DMS53 (cell line): ENCODE data around the gene OMP.
A peak's percentile ranks its signal among the peaks of the same experiment; 100 is the strongest.

Source experiments
- DNase-seq: peaks from one replicate; lab custom pipeline; 2025; lab: John Stamatoyannopoulos, UW

OMP gene

DNA sequence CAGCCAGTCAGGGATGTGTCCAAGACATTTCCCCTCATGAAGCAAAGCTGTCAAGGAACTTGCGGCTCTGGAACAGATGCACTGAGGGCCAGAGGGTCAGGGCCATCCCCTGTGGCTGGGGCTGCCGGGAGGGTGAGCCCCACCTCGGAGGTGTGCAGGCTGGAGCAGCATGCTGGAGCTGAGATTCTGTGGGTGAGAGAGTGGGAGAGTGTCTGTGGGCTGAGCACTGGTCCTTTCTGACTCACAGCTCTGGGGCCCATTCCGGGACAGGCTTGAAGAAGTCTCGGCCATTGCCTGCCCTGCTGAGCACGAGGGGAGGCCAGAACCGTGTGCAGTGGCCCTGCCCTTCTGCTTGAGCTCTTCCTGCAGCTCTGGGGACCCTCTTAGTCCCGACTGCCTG lies 2.1 kb downstream of the OMP start:
- no peak for DNase-seq

DNA sequence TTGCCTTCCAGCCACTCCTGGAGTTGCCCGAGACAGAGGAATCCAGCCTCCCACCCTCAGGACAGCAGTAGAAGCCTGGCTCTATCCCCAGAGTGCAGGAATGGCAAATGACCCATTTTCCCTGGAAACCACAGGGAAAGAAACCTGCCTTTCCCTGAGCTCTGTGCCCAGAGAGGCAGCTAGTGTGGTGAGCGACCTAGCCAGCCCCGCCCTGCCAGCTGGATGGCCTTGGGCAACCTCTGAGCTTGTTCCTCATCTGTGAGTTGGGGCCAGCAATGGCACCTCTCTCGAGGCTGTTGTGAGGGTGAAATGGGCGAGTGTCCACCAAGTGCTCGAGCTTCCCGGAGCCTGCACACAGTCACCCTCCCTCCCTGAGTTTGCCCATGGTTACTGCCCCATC lies 3.7 kb downstream of the OMP start:
- DNase-seq, result no peak

DNA sequence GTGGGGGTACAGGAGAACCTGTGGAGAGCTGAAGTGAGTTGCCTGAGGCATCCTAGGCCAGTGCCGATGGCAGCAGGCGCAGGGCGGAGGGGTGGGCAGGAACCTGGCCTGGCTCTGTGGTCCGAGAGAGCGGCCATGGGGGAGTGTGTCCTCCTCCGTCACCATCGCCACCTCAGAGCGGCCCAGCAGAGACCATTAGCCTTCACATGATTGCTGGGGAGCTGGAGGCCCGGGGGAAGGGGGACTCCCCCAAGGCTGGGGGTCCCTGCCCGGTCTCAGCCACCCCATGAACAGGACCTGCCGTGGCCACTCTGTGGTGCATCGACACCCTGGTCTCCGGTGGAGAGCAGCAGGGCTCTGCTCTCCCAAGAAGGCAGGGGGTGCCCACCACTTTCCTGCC lies 4.1 kb downstream of the OMP start:
- DNase-seq, result no peak

DNA sequence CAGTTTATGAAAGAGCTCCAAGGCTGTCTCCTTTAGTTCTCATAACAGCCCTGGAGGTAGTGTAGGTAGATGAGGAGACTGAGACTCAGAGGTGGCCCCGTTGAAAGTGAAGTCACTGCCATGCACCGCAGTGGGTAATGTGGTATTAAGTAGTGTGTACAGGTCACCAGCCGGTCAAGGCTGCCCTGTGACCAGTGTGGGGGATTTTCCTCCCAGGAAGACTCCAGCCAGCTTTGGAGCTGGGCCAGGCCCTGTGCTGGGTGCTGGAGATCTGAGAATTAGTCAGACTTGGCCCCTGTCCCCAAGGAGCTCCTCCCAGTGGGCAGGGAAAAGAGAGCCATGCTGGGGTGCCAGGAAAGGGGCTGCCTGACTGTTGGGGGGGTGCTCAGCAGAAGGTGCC lies 5.3 kb downstream of the OMP start:
- no peak for DNase-seq

DNA sequence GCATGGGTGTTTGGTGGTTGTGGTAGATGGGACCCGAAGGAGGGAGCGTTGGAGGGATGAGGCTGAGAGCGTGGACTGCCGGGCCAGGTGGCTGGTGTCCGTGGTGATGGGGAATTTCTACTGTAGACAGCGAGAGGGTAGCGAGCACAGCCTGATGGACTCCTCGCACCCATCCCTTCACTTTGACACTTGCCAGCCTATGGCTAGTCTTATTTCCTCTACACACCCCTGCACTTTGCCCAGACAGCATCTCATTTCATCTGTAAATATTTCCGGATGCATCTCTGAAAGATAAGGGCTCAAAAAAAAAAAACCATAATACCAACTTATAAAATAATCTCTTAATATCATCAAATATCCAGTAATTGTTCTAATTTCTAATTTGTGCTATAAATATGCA lies 5.8 kb downstream of the OMP start:
- no peak for DNase-seq

DNA sequence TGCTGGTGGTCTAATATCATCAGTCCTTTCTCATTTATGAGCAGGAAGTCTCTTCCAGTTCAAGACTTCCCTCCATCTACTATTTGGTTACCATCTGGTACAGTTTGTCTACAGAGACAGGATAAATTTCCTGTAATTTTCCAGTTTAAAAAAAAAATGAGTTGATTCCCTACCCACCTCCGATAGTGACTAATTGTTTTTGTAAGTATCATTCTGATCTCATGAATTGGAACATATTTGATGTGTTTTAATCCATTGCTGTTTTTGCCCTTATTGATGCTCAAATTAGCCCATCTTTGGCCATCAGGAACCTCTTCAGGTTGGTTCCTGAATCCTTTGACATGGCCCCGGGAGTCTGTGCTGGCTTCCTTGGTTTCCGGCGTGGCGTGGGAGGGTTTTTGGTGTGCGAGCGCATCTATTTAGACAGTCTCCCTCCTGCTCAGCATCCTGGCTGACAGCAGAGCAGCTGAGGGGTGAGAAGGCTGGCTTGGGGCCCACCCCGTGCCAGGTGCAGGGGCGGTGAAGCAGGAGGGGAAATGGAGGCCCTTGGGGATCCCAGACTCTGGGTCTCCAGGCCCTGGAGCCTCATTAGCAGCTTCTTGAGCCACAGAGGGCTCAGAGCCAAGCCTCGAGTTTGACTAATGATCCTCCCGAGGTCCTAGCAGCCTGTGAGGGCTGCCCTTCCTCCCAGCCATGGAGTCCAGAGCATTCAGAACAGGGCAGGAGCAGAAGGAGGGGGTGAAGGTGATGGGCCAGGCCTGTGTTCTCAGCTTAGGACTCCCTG lies 6.8 kb downstream of the OMP start:
- no peak for DNase-seq

DNA sequence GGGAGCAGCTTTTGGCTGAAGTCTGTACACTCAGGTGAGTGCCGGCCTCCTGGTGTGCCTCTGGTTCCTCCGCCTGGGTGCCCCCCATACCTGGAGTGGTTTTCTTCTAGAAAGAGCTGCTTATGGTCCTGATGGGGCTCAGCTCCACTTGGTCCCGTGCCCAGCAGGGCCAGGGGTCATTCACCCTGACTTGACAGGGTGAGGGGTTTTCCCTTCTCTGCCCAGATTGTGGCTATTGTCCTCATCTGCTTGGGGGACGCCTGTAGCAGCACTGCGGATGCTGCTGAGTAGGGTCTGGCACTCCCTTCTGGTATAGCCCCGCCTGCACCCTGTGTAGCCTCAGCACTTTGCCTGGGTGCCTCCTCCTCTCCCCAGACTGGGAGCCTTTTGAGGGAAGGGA lies 8.2 kb downstream of the OMP start:
- DNase-seq, result no peak

DNA sequence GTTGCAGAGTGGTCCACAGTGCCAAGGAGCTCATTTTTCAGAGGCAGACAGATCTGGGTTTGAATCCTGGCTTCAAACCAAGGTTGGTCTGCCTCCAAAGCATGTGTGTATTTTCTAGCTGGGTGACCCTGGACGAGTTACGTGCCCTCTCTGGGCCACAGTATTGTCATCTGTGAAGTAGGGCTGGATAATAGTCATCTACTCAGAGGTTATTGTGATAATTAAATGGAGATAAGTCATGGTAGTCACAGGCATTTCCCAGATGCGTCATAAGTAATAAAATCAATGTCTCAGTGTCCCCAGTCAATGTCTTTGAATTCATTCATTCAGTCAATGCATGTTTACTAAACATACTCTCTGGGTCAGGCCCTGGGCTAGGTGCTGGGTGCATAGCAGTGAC lies 8.6 kb downstream of the OMP start:
- no peak for DNase-seq

DNA sequence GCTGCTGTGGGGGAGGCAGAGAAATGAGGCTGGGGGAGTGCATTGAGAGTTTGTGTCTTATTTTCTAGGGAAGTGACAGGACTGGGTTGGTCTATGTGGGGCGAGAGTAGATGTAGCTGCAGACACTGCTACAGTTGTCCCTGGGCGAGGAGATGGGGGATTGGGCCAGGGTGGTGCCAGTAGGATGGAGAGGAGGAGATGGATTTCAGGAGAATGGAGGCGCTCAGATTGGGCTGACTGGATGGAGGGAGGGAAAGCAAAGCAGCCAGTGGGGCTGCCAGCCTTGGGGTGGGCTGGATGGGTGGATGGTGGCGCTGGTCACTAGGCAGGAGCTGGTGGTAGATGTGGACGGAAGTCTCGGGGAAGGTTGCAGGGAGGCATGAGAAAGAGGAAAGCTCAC lies 9.3 kb downstream of the OMP start:
- no peak for DNase-seq

DNA sequence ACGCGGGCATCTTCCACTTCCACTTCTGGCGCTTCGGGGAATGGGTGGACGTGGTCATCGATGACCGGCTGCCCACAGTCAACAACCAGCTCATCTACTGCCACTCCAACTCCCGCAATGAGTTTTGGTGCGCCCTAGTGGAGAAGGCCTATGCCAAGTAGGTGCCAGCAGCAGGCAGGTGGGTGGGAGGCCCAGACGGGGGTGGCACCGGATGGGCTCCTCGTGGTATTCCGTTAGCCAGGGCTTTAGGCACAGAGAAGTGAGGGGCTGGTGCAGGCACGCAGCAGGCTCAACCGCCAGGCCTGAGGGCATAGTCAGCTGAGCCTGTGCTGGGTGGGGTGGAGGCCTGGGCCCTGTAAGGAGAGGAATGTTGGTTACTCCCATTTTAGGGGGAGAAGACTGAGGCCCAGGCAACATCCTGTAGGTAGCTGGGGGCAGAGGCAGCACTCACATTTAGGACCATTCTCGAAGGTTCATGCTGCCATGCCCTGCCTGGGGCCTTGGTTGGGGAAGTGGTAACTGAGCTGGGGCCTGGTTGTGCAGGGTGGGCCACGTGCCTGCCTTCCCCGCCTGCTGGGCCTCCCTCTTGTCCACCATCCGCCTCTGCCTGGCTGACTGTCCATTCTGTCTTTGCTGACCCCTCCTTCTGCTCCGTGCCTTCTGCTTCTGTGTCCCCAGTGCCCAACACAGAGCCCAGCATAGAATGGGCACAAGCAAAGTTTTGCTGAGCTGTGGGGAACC lies 10.2 kb downstream of the OMP start:
- DNase-seq, result no peak

DNA sequence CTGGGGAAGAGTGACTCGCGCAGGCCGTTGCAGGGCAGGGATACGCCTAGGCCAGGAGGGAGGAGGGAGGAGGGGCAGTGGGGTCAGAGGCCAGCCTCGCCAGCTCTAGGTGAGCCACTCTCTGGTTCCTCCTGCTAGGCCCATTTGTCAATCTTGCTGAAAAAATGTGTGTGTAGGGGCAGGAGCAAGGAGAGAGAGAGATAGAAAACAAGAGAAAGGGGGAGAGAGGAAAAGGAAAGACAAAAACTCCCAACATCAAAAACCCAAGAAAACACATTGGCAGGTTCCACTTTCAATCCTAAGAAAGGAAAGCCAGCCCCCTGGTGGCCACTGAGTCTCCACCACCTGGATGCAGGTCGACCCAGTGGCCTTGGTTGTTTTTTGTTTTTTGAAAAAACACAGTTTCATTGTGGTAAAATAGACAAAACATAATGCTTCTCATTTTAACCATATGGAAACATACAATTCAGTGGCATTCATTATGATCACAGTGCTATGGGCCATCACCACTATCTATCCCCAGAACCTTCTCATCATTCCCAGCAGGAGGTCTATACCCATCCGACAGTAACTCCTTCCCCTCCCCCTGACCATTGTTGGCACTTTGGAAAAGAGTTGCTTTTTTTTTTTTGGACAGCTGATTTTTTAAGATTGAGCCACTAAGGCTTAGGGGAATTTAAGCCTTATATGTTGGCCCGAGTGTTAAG lies 10.9 kb downstream of the OMP start:
- peak; percentile 76 for DNase-seq

DNA sequence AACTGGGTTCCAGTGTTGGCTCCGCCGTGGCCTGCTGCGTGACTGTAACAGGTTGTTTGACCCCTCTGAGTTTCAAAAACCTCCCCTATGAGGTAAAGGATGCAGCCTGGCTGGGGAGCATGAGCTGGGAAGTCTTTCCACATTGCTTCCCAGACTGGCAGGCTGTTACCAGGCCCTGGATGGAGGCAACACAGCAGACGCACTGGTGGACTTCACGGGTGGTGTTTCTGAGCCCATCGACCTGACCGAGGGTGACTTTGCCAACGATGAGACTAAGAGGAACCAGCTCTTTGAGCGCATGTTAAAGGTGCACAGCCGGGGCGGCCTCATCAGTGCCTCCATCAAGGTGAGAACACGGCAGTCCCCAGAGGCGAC lies 11.4 kb downstream of the OMP start:
- DNase-seq, result no peak

DNA sequence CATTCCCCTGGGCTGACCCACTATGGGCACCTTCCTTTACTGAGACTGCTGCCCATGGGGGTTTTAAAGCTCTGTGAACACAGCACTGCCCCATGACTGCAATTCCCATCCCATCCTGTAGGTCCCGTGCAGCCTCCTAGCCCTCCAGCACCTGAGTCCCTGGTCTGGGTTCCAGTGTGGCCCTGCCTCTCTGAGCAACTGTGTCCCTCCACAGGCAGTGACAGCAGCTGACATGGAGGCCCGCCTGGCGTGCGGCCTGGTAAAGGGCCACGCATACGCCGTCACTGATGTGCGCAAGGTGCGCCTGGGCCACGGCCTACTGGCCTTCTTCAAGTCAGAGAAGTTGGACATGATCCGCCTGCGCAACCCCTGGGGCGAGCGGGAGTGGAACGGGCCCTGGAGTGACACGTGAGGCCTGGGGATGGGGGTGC lies 12.6 kb downstream of the OMP start:
- DNase-seq, result peak; percentile 44

DNA sequence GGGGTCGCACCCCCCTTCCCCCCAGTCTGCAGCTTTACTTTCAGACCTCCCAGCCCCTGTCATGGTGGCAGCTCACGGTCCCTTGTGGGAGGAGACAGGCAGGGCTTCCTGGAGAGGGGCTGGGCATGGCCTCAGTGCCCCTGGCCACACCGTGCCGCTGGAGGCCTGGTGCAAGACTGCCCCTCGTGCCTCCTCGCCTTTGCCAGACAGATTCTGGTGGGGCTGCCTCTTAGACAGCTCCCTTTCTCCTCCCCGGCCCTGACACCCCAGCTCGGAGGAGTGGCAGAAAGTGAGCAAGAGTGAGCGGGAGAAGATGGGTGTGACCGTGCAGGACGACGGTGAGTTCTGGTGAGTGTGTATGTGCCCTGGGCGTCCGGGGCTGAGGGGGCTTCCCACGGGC lies 13.3 kb downstream of the OMP start:
- DNase-seq, result no peak

DNA sequence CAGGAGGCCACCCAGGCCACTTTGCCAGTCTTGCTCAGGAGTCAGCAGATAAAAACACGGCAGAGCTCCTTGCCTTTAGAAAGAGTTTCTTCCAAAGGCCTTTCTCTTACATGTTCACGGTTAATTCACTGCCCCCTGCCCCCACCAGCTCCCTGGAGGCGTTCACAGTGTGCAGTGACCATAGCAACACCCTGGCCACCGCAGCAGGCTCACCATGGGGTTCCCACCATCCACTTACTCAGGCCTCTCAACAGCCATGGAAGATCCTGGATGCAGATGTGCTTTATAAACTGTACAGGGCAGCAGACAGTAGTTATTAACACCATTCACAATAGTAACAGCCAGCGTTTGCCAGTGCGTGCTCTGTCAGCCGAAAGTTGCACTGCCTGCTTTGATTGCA lies 14.9 kb downstream of the OMP start:
- no peak for DNase-seq

DNA sequence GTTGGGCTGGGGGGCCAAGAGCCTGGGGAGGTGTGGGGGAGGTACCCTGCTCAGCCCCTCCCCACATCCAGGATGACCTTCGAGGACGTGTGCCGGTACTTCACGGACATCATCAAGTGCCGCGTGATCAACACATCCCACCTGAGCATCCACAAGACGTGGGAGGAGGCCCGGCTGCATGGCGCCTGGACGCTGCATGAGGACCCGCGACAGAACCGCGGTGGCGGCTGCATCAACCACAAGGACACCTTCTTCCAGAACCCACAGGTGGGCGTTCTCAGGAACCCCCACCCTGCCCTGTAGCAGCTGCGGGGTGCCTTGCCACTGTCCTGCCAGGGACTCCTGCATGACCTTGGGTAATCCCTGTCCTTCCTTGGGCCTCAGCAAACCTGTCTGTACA lies 15.4 kb downstream of the OMP start:
- no peak for DNase-seq

DNA sequence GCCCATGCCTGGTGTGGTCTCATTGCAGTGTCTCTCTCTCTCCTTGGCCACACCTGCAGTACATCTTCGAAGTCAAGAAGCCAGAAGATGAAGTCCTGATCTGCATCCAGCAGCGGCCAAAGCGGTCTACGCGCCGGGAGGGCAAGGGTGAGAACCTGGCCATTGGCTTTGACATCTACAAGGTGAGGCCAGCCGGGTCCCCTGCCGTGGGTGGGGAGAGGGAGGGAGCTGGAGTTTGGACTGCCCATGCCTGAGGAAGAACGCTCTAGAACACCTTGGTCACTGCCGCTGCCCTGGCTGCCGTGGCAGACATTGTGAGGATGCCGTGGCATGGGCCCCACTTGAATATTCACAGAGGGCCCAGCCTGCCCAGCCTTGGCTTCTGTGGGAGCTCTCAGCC lies 16.3 kb downstream of the OMP start:
- no peak for DNase-seq

DNA sequence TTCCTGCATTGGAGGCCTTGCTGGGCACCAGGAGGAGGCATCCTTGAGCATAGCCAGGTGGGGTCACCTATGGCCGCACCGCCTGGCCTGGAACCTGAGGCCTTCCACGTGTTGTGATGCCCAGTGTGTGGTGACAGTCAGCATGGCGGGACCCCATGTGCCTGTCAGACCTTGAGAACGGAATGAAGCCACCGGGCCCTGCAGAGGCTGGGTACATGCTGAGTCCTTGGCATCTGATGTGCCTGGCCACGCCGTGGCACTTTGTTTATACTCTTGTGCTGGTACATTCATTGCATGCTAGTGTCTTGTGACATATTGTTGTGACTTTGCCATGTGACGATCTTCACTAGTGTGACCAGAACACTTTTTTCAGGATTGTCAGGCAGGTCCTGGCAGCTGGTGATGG lies 16.9 kb downstream of the OMP start:
- DNase-seq, result no peak

DNA sequence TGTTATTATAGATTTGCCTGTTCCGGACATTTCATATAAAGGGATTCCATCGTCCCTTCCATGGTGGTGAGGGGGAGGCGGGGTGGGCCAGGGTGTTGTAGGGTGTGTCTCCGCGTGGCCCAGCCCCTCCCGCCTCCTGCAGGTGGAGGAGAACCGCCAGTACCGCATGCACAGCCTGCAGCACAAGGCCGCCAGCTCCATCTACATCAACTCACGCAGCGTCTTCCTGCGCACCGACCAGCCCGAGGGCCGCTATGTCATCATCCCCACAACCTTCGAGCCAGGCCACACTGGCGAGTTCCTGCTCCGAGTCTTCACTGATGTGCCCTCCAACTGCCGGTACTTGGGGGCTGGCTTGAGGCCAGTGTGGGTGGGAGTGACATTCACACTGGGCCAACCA lies 17.9 kb downstream of the OMP start:
- DNase-seq, result no peak

DNA sequence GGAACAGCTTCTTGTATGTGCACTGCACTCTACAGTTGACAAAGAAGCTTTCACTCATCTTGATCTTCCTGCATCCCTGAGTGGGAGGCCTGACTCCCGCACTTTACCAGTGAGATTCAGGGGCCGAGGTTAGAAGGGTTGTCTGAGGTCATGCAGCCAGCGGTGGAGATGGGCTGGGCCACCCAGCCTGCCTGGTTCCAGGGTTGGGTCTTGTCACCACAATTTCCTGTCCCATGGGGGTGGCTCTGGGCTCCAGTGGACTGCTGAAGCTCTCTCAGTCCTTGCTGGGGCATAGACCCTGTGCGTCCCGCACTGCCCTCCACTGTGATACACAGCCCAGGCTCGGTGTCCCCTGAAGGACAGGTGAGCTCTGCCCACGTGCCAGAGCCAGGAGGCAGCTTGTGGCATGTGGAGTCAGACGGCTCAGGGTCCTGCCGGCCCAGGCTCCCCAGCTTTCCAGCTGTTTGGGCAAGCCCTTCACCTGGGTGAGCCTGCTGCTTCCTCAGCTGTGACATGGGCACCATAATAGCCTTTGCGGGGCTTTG lies 18.5 kb downstream of the OMP start:
- DNase-seq, result no peak

DNA sequence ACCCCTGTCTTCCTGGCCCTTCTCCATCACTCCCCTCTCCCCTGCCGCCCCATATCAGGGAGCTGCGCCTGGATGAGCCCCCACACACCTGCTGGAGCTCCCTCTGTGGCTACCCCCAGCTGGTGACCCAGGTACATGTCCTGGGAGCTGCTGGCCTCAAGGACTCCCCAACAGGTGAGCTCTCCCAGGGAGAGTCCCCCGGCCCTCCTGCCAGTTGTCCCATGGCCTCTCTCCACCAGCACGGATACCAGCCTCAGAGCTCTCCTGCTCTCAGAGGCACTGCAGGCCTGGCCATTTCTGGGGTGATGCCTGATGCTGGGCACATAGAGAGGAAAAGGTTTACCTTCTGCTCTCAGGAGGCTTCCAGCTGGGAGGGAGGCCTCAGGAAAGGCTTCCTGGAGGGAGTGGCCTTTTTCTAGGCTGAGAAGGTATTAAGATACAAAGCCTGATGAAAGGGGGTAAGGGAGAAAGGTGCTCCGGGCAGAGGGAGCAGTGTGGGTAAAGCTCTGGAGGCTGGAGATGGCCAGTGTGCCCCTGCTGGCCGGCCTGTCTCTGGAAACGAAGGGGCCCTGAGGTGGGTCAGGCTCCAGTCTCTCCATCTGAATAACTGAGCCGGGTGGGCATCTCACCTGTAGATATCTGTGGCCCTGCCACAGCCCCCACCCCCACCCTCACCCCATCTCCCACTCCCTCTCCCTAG lies 19.4 kb downstream of the OMP start:
- DNase-seq, result no peak

DNA sequence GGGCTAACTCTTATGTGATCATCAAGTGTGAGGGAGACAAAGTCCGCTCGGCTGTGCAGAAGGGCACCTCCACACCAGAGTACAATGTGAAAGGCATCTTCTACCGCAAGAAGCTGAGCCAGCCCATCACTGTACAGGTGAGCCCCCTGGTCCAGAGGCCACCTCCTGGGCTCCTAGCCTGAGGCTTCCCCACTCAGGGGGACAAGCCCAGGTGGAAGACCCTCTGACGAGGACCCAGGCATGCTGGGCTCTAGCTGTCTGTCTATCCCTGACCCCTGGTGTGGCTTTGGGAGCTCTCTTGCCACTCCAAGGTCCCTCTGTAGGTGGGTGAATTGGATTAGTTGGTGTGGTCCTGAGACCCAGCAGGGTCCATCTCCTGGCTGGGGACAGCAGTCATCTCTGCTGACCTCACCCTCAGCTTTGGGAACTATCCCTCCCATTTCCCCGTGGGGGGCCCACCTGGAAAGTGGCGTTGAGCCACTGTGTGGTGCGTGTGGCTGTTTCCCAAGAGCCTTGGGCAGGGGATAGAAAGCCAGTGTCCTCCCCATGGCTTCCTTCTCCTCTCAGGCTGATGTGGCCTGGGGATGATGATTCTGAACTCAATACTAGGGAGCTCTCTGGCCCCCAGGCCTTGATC lies 20.1 kb downstream of the OMP start:
- DNase-seq, result no peak
